OCI-LY7 (cell line): ENCODE results near the gene ALLC.

Experiments used
- EZH2phosphoT487 ChIP-seq: fragments of 200-600 bp; sonication (generic); IDR thresholded peaks from 2 replicates; pipeline ENCODE4 v1.6.1; 2018; ENCODE audit warnings: low read depth, borderline replicate concordance, mild to moderate bottlenecking, mixed run types, antibody characterized with exemption, low read length, moderate library complexity, mixed read lengths
- TF ChIP-seq, protein P1 (sequence below): fragments of 200-600 bp; sonication (generic); conservative IDR thresholded peaks from 2 replicates; pipeline ENCODE4 v1.5.1; 2014; ENCODE audit warnings: mild to moderate bottlenecking, antibody characterized with exemption, low read length, moderate library complexity, mixed read lengths

DNA sequence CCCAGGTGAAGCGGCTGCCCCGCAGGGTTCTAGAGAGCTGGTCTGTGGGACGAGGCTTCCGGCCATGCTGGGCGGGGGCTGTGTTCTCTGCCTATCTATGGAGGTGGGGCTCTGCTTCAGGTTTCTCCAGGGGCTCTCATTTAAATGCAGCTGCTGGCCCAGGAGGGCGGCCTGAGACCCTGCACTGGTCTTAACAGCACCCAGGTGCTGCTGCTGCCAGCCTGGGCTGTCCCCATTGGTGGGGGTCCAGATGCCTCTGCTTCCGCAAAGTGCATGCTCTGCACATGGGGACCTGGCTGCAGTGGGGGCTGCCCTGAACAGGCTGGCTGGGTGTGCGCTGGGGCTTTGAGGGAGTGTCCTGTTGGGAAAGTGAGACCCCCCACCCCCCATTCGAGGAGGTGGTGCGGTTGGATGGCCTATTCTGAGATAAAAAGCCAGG, 29.7 kb upstream of the ALLC start:
- TF ChIP-seq, protein P1, sequence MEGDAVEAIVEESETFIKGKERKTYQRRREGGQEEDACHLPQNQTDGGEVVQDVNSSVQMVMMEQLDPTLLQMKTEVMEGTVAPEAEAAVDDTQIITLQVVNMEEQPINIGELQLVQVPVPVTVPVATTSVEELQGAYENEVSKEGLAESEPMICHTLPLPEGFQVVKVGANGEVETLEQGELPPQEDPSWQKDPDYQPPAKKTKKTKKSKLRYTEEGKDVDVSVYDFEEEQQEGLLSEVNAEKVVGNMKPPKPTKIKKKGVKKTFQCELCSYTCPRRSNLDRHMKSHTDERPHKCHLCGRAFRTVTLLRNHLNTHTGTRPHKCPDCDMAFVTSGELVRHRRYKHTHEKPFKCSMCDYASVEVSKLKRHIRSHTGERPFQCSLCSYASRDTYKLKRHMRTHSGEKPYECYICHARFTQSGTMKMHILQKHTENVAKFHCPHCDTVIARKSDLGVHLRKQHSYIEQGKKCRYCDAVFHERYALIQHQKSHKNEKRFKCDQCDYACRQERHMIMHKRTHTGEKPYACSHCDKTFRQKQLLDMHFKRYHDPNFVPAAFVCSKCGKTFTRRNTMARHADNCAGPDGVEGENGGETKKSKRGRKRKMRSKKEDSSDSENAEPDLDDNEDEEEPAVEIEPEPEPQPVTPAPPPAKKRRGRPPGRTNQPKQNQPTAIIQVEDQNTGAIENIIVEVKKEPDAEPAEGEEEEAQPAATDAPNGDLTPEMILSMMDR = no peak
- TF ChIP-seq EZH2phosphoT487 = no peak
